Esophagus muscularis mucosa (tissue), 4 donors: ENCODE measurements around the gene POMC.
"Not testable (repeated sequence)": the region's sequence is repeated elsewhere in the genome, so short reads cannot be mapped to it uniquely, and the experiment has no call there.

Experiments
- CTCF ChIP-seq, 3 experiments: fragments of 200-600 bp in 2 of 3; fragments of 450-650 bp in 1 of 3; sonication (generic) in 2 of 3; IDR thresholded peaks; one replicate each; pipeline ENCODE4 v1.5.1; 2017 to 2019; ENCODE audit warnings: antibody characterized with exemption in 3 of 3, mild to moderate bottlenecking in 2 of 3, moderate library complexity in 1 of 3
- EP300 ChIP-seq: sonication (generic); formaldehyde crosslinking; IDR thresholded peaks from one replicate; pipeline ENCODE4 v1.6.1; 2017; ENCODE audit warnings: antibody characterized with exemption
- POLR2A ChIP-seq: fragments of 450-650 bp; IDR thresholded peaks from one replicate; pipeline ENCODE4 v1.6.1; 2017; ENCODE audit warnings: antibody characterized with exemption, moderate library complexity, mild to moderate bottlenecking, low read depth
- POLR2AphosphoS5 ChIP-seq, 2 donors: sonication (generic); formaldehyde crosslinking; IDR thresholded peaks; one replicate each; pipeline ENCODE4 v1.6.1; 2017; ENCODE audit warnings: antibody characterized with exemption in 2 of 2

GRCh38 chr2:25140535-25140934, 27.8 kb downstream of the POMC start:
- TF ChIP-seq CTCF (IDR thresholded peaks at IDR 0.05); POLR2A; EP300; POLR2AphosphoS5 (IDR thresholded peaks at IDR 0.05): not testable (repeated sequence)
